ENCODE results near the gene HCFC1R1. TPM values are rescaled to one million over a fixed set of nuclear protein-coding genes. Genes with fewer than 3 reads are reported as not detected.

Gene HCFC1R1
- polyA plus RNA-seq, 3 donors, result 28.0 to 107 (median 55.0) TPM

DNA sequence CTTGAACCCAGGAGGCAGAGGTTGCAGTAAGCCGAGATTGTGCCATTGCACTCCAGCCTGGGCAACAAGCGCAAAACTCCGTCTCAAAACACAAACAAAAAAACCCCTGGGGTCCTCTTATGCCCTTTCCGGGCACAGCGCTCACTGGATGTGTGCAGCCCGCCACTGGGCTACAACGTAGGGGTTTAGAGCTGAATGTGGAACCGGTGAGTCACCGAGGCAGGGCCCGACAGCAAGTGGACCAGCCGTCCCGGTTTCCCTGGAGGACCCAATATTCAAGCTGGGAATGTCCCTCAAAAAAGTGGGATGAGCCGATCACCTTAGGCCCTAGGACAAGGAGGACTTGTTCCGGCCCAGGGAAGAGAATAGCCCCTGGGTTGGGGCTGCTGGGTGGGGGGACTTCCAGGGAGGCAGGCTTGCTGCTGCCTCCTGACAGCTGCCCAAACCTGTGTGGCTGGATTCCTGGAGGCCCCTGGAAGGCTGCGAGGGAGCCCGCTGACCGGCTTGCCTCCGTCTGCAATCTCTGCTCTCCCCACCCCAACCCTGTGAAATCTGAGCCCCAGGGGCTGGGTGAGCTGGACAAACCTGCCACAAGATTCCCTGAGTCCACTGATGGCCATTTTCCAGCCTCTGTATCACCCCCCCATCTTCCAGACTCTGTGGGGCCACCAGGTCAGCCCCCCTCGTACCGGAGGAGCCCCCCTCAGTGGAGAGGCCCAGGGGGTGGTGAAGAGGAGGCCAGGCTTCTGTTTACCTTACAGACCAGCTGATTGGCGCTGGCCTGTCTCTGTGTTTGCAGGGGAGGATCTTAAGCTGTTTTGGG, 14.0 kb downstream of the HCFC1R1 start:
- 38 to 64% (median 57%) methylated on average over 21 of the region's 21 CpGs for WGBS, 3 donors
- no peak overlapping the region for H3K27ac ChIP-seq (ENCODE audit: low read depth, low read length)

GRCh38 chr16:3008690-3009037, 15.1 kb downstream of the HCFC1R1 start:
- 58 to 71% (median 63%) methylated on average over 4 of the region's 4 CpGs for WGBS, 3 donors
- no peak overlapping the region for H3K27ac ChIP-seq (ENCODE audit: low read depth, low read length)

- no peak overlapping the region for H3K27ac ChIP-seq (ENCODE audit: low read depth, low read length)
- 14 to 24% (median 17%) methylated on average over 17 of the region's 17 CpGs for WGBS, 3 donors
Measured at GRCh38 chr16:3007957-3008689, 15.6 kb downstream of the HCFC1R1 start.

- WGBS, 3 donors, result 17 to 42% (median 36%) methylated on average over 13 of the region's 13 CpGs
- no peak overlapping the region for H3K27ac ChIP-seq (ENCODE audit: low read depth, low read length)
Measured at GRCh38 chr16:3007059-3007956, 16.4 kb downstream of the HCFC1R1 start.

GRCh38 chr16:3004781-3005284, 18.9 kb downstream of the HCFC1R1 start:
- WGBS, 3 donors, result 8 to 14% (median 13%) methylated on average over 21 to 25 of the region's 25 CpGs
- no peak overlapping the region for H3K27ac ChIP-seq (ENCODE audit: low read depth, low read length)

GRCh38 chr16:3004319-3004718, 19.4 kb downstream of the HCFC1R1 start:
- 0 to 1% (median 1%) methylated on average over 9 to 63 of the region's 67 CpGs for WGBS, 3 donors
- no peak overlapping the region for H3K27ac ChIP-seq (ENCODE audit: low read depth, low read length)

DNA sequence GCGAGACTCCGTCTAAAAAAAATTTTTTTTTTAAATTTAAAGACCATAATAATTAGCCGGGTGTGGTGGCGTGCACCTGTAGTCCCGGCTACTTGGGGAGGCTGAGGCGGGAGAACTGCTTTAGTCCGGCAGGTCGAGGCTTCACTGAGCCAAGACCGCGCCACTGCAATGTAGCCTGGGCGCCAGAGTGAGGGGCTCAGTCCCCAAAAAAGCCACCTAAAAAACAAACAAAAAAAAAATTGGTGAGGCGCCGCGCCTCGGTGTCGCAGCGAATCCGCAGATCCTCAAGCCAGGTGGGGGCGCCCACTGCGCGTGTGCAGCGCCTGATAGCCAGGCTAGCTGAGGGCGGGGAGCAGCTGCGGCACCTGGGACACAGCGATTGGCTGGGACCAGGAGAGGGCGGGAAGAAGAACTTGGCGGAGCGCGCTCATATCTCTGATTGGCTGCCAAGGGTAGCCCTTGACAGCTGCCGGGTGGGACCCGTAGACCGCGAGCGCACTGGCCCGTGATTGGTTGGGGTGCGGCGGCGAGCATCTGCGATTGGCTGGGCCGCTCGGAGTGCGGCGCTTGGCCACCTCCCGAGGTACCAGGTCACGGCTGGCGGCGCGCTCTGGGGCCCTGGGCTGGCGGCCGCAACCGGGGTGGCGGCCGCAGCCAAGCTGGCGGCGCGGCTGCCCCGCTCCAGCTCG, 20.0 kb downstream of the HCFC1R1 start:
- 7 to 11% (median 8%) methylated on average over 52 to 58 of the region's 58 CpGs for WGBS, 3 donors
- H3K27ac ChIP-seq (ENCODE audit: low read depth, low read length), result no peak overlapping the region

DNA sequence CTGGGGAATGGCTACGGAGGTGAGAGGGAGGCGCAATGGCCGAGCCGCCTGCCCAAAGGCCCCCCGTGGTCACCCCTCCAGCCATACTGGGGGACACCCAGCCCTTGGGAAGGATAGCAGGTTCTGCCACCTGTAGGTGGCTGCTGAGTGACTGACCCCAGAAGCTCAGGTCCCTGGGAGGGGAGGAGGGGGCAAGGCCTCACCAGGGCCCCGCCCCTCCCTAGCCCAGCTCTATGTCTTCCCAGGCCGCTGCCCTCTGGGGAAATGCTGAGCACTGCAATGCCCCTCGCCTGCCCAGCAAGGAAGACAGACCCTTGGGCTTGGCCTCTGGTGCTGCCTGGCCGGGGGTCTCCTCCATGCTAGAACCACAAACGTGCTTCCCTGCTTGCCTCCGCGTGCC, 22.4 kb downstream of the HCFC1R1 start:
- H3K27ac ChIP-seq (ENCODE audit: low read depth, low read length), result no peak overlapping the region
- WGBS, 3 donors, result 73 to 83% (median 79%) methylated on average over 12 of the region's 12 CpGs

- H3K27ac ChIP-seq (ENCODE audit: low read depth, low read length), result no peak overlapping the region
- 80 to 88% (median 86%) methylated on average over 4 of the region's 4 CpGs for WGBS, 3 donors
Measured at GRCh38 chr16:3000540-3000939, 23.2 kb downstream of the HCFC1R1 start.

GRCh38 chr16:2999929-3000328, 23.8 kb downstream of the HCFC1R1 start:
- 78 to 92% (median 80%) methylated on average over 6 of the region's 6 CpGs for WGBS, 3 donors
- H3K27ac ChIP-seq (ENCODE audit: low read depth, low read length), result no peak overlapping the region

- WGBS, 3 donors, result 72 to 81% (median 79%) methylated on average over 12 to 13 of the region's 13 CpGs
- H3K27ac ChIP-seq (ENCODE audit: low read depth, low read length), result no peak overlapping the region
Measured at GRCh38 chr16:2996298-2996697, 27.4 kb downstream of the HCFC1R1 start.

DNA sequence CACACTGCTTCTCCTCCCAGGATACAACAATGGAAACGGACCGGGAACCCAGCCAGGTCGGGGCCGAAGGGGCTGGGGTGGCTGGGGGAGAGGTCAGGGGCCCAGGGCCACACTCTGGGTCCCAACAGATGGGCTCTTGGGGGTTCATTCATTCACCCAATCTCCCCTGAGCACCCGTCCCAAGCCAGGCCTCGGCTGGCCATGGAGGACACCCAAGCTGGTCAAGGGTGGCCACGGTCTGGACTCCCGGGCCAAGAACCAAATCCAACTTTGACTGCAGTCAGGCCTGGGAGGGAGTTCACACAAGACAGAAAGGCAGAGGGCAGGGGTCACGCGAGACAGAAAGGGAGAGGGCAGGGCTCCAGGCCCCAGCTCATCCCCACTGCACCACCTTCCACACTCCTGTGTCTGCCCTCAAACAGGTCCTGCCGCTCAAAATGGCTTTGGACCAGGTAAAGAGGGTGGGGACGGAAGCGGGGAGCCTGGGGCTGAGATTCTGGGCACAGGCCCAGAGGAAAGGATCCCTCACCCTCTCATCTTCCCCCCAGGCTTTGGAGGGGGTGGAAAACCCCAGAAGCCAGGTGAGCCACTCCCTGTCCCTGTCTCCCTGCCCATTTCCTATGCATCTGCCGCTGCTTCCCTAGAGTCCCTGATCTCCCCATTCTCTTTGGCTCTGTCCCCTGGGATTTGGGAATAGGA, 31.2 kb downstream of the HCFC1R1 start:
- no peak overlapping the region for H3K27ac ChIP-seq (ENCODE audit: low read depth, low read length)
- WGBS, 3 donors, result 71 to 88% (median 83%) methylated on average over 14 of the region's 14 CpGs

GRCh38 chr16:2991566-2992261, 32.0 kb downstream of the HCFC1R1 start:
- WGBS, 3 donors, result 80 to 90% (median 86%) methylated on average over 12 of the region's 12 CpGs
- H3K27ac ChIP-seq (ENCODE audit: low read depth, low read length), result no peak overlapping the region

GRCh38 chr16:2990891-2991290, 32.9 kb downstream of the HCFC1R1 start:
- WGBS, 3 donors, result 65 to 80% (median 66%) methylated on average over 10 of the region's 10 CpGs

GRCh38 chr16:2988590-2989099, 35.1 kb downstream of the HCFC1R1 start:
- WGBS, 3 donors, result 60 to 71% (median 69%) methylated on average over 7 to 8 of the region's 8 CpGs
- no peak overlapping the region for H3K27ac ChIP-seq (ENCODE audit: low read depth, low read length)

More at GRCh38 chr16:2990891-2991290, 32.9 kb downstream of the HCFC1R1 start:
- H3K27ac ChIP-seq (ENCODE audit: low read depth, low read length), result no peak overlapping the region

- no peak overlapping the region for H3K27ac ChIP-seq (ENCODE audit: low read depth, low read length)
- WGBS, 3 donors, result 66 to 69% (median 66%) methylated on average over 6 to 8 of the region's 8 CpGs
Measured at GRCh38 chr16:2987833-2988232, 35.9 kb downstream of the HCFC1R1 start.

DNA sequence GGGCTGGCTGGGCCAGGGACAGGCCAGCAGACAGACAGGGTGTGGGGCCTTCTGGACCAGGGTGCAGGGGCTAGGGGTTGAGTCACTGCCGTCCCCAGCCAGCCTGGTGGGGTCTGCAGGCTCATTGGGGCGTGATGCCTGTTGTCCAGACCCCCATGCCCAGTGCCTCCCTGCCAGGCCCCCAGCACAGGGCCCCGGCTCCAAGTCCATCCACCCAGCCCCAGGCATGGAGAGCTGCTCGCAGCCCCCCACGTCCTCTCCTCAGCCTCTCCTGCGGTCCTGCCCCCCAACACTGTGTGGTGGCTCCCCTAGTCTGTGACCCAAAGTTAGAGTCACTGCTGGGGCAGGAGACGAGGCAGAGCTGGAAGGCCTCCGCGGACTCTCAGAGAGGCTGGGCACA, 36.5 kb downstream of the HCFC1R1 start:
- 77 to 92% (median 84%) methylated on average over 8 to 9 of the region's 9 CpGs for WGBS, 3 donors
- H3K27ac ChIP-seq (ENCODE audit: low read depth, low read length), result no peak overlapping the region

All from adipose tissue (tissue), 3 donors.